ENCODE results near the gene PERM1.

Gene PERM1

DNA sequence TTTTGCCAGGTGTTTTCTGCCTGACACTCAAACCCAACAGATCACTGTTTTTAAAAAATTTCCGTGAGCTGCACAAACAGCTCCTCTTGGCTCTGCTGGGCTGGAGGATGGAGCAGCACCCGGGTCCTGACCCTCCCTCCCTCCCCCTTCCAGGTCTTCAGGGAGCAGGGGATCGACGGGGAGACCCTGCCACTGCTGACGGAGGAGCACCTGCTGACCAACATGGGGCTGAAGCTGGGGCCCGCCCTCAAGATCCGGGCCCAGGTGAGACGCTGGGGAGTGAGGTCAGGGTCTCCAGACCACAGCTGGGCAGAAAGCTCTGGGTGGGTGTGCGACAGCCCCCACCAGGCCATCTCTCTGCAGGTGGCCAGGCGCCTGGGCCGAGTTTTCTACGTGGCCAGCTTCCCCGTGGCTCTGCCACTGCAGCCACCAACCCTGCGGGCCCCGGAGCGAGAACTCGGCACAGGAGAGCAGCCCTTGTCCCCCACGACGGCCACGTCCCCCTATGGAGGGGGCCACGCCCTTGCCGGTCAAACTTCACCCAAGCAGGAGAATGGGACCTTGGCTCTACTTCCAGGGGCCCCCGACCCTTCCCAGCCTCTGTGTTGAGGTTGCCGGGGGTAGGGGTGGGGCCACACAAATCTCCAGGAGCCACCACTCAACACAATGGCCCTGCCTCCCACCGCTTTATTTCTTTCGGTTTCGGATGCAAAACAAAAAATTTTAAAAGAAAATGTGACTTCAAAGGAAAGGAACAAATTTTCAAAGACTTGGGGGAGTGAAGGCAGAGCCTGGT, 38.1 kb downstream of the PERM1 start:
- no peak for DNase-seq

DNA sequence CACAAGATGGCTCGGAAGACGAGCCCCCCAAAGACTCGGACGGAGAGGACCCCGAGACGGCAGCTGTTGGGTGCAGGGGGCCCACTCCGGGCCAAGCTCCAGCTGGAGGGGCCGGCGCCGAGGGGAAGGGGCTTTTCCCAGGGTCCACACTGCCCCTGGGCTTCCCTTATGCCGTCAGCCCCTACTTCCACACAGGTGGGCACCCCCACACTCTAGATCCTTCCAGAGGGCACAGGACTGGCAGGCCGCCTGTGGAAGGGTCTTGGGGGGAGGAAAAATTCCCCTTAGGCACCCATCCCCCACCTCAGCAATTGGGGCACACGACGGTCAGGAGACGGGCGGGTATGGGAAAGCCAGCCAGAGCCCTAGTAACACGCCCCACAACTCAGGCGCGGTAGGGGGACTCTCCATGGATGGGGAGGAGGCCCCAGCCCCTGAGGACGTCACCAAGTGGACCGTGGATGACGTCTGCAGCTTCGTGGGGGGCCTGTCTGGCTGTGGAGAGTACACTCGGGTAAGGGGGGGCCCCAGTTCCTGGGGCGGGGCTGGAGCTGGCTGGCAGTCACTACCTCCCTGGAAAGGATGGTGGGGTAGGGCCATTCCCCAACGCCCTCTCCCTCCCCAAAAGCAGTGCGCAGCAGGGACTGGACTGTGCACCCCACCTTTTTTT, 38.9 kb downstream of the PERM1 start:
- no peak for DNase-seq

DNA sequence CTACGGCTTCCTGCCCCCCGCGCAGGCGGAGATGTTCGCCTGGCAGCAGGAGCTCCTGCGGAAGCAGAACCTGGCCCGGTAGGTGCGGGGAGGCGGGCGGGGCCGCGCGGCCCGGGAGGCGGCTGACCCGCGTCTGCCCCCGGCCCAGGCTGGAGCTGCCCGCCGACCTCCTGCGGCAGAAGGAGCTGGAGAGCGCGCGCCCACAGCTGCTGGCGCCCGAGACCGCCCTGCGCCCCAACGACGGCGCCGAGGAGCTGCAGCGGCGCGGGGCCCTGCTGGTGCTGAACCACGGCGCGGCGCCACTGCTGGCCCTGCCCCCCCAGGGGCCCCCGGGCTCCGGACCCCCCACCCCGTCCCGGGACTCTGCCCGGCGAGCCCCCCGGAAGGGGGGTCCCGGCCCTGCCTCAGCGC, 39.5 kb downstream of the PERM1 start:
- no peak for DNase-seq

DNA sequence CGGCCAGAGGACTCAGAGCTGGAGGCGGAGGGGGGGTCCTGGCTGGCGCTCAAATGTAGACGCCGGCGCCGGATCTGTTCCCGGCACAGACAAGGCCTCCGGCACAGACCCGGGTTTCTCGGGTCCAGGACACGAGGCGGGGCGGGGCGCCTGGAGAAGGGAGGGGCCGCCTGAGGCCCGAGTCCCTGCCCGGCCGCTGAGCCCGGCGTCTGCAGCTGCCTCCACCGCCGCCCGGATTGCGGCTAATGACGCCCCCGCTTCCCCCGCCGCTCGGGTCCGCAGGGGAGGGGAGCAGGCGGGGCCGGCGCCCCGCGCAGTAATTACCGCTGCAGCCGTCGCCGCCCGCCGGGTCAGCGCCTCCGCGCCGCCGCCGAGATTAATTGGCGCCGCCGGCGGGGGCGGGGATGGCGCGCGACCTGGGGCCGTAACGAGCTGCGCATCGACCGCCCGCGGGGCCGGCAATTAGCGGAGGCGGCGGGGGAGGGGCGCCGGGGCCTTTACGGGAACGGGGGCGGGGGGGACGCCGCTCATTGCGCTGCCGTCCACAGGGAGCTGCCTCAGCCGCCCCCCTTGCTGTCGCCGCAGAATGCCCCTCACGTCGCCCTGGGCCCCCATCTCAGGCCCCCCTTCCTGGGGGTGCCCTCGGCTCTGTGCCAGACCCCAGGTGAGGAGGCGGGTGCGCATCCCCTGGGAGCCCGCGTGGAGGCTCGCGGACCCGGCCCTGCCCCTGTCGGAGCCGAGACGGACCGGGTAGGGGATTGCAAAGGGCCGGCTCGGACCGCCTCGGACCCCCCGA, 40.1 kb downstream of the PERM1 start:
- DNase-seq, result no peak

DNA sequence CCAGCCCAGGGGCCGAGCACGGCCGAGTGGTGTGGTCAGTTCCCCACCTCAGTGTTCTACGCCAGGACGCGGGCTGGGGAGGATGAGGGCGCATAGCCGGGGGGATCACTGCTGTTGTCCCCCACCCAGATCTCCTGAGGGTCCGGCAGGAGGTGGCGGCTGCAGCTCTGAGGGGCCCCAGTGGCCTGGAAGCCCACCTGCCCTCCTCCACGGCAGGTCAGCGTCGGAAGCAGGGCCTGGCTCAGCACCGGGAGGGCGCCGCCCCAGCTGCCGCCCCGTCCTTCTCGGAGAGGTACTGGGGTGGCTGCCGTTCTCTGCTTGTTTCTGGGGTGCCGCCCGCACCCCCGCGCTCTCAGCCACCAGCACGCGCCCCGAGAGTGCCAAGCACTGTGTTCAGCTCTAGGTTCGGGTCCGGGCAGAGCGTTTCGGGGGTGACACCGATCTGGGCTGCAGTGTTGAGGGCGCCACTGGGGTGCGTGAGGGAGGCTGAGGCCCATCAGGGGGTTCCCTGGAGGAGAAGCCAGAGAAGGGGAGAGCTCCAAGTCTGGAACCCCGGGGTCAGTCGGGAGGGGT, 40.8 kb downstream of the PERM1 start:
- DNase-seq, result no peak

DNA sequence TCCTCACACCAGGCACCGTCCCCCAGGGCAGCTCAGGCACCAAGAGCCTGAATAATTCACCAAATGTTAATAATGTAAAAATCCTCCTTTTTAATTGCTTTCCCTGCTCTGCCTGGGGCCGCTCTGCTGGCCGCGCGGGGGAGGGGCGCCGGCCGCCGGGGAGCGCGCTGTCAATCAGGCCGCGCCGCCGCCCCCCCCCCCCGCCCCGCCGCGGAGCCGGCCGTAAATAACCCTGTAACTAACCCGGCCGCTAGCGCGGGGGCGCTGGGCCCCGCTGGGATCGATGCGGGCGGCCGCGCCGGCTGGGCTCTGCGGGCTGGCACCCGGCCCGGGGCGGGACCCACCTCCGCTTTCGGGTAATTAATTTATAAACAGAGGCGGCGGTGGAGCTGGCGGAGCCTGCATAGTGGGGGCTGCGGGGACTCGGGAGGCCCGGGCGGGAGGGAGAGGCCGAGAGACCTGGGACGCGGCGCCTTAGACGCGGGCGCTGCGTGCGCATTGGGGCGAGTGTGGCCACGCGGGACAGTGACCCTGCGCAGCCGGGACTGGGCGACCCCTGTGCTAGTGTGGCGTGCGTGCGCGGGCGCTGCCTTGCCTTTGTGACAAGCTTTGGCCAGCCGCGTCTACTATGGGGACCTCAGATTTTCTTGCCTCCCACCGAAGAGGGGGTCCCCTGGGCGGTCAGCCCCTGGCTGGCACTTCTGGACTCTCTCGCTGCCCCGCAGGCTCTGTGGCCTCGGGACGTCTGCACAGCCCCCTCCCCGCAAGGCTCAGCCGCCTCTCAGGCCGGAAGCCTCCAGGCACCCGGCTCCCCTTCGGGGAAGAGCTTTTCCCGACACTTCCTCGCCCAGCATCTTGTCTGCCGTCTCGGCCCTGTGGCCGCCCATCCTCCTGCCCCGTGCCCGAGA, 41.5 kb downstream of the PERM1 start:
- no peak for DNase-seq

DNA sequence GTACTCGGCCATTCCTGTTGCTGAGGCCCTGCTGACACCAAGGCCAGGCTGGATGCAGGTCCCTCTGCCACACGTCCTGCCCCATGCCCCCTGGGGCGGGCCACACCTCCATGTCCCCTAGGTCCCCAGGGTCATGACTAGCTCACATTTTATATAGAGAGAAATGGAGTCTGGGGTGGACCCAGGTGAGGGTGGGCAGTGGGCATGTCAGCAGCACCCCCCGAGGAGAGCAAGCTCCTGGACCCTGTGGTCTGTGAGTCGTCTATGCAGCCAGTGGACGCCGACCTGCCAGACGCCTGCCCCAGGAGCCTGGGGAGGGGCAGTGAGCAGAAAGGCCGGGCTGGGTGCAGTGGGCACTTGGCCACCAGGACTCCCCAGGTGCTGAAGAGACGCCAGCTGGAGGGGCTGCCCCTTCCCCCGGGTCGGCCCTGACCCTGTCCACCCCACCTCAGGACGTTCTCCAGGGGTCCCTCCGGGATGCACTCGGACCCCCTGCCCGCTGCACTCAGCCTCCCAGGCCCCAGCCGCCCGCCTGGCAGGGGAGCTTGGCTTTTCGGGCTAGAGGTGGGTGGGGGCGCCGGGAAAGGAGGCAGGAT, 42.3 kb downstream of the PERM1 start:
- no peak for DNase-seq

DNA sequence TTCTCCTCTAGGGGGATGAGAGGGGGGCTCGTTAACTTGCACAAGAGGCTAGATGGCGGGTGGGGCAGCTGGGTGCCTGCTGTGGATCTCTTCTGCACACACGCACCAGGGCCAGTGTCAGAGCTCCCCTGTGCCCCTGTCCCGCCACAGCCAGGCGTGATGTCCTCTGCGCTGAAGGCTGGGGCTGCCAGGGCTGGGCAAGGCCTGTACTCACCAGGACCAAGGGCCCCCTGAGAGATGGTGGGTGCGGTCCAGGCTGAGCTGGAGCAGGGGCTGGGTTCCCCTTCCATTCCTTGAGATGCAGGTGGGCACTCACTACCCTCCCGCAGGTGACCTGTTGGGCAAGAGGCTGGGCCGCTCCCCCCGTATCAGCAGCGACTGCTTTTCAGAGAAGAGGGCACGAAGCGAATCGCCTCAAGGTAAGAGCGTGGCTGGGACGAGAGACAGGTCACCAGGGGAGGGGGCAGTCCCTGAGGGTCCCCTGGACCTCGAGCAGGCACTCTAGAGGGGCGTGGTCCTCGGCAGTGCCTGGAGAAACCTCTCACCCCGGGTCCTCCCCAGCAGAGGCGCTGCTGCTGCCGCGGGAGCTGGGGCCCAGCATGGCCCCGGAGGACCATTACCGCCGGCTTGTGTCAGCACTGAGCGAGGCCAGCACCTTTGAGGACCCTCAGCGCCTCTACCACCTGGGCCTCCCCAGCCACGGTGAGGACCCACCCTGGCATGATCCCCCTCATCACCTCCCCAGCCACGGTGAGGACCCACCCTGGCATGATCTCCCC, 43.0 kb downstream of the PERM1 start:
- no peak for DNase-seq

DNA sequence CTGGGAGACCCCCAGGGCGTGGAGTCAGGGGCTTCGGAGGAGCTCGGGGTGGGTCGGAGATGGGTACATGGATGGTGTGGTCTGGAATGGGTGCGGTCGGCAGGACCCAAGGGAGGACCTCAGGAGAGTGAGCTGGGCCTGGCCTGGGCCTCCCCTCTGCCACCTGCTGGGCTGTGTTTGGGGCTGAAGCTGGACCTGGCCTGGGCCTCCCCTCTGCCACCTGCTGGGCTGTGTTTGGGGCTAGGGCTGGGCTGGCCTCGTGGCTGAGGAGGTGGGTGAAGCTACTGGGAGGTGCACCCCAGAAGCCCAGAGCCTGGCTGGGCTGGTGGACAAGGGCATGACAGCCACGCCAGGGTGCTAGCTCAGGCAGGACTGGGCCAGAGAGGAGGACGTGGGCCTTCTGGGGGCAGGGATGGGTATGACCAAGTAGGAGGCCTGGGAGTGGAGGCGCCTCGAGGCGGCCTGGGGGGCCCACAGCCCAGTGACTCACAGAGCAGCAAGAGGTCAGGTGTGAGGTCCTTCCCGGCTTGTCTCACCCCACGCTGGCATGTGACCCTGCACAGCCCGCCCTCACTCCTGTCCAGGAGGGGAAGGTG, 43.7 kb downstream of the PERM1 start:
- DNase-seq, result no peak

DNA sequence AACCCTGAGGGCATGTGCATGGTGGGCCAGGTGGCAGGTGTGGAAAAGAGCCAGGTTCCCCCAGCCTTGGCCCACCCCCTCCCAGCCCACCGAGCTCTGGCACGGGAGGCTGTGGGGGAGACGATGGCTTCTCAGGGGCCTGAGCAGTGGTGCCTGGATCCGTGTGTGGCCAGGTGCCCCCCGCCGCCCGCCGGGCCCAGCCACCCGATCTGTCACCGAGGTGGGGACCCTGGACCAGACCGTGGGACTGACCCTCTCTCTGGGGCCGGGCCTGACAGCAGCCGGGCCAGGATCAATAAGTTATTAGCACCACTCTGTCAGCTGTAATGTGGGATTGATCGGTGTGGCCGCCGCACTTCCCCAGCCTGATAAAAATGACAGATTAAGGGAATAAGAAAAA, 44.4 kb downstream of the PERM1 start:
- no peak for DNase-seq

DNA sequence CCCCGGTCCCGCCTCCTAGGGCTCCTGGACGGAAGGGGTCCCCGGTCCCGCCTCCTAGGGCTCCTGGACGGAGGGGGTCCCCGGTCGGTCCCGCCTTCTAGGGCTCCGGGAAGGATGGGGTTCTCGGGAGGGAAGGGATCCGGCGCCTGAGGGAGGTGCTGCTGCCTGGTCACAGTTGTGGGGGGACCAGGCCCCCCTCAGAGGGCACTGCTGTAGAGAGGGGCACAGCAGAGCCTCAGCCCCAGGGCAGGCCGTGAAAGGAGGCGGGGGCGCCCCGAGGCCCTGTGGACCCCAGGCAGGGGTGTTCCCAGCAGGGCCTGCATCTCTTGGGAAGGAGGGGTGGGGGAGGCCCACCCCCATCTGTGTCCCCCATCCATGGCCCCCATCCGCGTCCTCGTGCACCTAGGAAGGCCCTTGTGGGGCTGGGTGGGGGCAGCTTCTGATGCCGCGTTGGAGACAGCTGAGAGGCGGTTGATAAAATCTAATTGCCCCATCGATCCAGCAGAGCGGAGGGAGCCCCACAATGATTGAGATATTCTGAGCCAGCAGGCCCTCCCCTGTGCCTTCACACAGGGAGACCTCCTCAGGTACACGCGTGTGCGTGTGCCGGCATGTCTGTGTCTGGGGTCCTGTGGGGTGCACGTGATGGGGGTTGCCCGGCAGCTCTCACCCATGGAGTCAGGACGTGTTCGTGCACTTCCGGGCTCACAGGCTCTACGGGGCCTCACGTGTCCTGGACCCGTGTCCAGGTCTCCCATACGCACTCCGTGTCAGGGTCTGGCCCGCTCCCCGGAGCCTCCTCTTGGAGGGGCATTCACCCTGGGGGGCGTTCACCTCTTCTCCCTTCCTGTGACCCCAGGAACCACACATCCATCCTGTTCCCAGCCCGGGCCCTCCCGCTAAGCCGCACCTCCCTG, 45.3 kb downstream of the PERM1 start:
- no peak for DNase-seq

DNA sequence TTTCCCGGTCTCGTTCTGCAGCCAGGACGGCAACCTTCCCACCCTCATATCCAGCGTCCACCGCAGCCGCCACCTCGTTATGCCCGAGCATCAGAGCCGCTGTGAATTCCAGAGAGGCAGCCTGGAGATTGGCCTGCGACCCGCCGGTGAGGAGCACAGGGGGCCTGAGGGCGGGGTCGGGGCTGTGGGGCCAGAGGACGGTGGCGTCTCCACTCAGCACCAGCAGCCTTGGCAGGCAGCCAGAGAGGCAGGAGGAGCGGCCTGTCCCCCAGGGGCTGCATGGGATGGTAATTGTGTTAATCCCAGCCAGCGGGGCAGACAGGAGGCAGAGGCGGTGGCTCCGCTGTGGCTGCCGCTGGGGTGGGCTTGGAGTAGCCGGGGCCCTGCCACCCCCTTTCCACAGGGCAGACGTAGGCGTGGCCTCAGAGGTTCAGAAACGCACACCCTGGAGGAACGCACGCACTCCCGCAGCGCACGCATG, 46.1 kb downstream of the PERM1 start:
- no peak for DNase-seq

DNA sequence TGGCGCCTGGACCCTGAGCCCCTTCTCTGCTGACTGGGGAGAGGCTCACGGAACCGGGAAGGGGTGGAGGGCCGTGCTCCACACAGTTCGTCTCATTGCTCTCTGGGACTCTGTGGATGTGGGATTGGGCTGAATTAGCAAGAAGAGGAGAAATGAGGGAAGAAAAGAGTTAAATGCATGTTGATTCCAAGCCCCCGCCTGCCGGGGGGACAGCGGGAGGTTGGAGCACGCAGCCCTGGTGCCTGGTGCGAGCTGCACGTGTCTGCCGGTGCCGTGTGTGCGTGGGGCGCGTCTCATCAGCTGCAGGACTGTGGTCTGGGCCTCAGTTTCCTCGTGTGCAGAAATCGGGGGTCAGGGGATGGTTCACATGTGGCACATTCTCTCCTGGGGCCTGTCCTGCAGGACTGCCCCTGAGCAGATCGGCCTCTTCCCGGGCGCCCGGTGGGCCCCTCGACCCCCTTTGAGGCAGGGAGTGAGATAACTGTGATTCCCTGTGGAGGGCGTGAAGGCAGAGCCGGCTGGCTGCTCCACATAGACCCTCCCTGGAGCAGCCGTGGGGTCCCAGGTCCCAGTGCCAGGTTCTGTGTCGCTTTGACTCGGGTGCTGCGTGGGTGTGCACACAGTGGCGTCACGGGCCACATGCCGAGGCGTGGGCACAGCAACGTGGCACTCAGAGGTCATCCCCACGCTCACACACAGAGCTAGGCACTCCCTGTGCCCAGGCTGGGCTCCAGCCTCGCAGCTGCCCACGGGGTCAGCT, 46.7 kb downstream of the PERM1 start:
- no peak for DNase-seq

DNA sequence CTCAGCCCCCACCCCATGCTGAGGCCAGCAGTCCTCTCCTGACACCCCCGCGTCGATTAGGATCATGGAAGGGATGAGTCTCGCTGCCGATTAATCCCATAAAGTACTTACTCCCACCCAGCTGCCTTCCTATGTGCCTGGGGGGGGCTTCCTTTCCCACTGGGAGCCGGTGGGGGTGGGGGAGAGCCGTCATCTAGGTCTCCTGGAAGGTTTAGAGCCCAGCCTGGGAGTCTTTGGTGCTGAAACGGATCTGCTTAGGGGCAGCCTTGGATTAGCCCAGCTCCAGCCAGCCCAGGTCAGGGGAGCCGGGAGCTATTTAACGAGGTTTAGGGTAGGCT, 48.3 kb downstream of the PERM1 start:
- no peak for DNase-seq

DNA sequence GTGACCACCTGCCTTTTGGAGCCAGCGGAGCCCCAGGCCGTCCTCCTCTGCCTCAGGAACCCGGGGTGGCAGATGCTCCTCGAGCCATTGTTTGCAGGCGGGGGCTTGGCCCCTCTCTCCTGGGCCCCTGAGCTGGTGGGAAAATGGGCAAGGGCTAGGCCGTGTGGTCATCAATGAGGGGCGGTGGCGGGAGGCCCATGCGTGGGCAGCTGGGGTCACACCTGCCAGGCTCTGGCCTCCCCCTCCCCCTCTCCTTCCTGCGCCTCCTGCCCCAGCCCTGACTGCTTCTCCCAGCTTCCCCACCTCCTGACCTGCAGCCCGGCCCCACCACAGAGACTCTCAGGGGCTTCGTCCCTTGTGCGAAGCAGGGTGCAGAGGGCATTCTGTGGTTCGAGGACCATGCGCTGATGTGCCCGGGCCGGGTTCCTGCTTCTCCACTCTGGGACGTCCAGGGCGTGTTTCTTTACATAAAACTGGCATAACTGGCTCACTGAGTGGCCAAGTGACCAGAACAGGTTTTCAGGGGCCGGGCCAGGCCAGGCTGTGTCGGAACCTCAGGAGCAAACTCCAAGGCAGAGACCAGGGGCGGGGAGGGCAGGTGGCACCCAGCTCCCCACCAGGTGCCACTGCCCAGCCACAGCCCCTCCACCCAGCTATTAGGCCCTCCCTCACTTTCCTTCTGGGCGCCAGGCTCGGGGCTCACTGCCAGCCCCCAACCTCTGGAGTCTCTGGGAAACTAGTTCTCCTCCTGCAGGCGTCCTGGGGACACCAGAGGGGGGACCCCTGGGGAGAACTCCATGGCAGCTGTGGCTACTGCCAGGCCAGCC, 48.9 kb downstream of the PERM1 start:
- no peak for DNase-seq

DNA sequence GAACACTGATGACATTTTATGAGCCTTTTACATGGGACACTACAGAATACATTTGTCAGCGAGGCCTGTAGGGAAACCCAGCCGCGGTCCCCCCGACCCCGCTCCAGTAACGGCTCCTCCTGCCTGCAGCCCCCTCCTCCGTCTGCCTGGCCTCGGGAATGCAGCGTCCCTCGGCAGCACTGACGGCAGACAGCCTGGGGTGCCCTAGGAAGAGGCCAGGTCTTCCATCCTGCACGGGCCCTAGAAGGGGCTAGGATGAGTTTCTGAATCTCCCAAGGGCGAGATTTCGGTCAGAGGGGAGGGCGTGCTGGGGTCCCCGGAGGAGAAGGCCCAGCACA, 49.8 kb downstream of the PERM1 start:
- no peak for DNase-seq

DNA sequence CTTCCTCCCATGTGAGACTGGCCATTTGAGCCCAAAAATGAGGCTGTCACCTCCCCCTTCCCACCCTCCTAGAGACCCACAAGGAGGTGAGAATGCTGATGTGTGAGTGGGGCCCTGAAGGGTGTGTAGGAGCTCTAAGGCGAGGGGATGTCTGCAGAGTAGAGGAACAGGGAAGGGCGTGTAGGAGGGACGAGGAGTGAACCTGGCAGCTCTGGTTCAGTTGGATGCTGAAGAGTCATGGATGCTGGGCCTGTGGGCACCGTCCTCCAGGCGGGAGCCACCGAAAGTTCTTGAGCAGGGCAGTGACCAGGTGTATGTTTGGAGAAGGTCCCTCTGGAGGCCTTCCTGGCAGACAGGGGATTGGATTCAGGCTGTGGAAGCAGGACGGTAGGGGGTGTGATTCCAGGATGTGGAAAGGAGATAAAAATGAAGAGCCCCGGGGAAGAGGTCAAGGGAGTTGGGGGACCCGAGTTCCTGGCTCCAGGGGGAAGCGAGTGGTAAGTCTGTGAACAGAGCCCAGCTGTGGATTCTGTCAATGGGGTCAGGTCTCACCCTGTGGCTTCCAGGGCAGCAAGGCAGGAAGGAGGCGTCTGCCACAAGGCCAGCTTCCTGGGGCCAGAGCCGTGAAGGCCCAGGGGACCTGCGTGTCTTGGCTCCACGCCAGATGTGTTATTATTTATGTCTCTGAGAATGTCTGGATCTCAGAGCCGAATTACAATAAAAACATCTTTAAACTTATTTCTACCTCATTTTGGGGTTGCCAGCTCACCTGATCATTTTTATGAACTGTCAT, 50.3 kb downstream of the PERM1 start:
- DNase-seq, result no peak
